Measurements from ENCODE around the gene FAM131B.
"Not testable (repeated sequence)": the region's sequence is repeated elsewhere in the genome, so short reads cannot be mapped to it uniquely, and the experiment has no call there.

Gene FAM131B

GRCh38 chr7:143394777-143395176 is 32.3 kb upstream of the FAM131B start:
- no peak for DNase-seq (ENCODE audit: low read depth)

- DNase-seq (ENCODE audit: low read depth), result no peak
Measured at GRCh38 chr7:143394068-143394467, 31.6 kb upstream of the FAM131B start.

GRCh38 chr7:143393267-143394041 is 30.9 kb upstream of the FAM131B start:
- no peak for DNase-seq (ENCODE audit: low read depth)

GRCh38 chr7:143392875-143393266 is 30.4 kb upstream of the FAM131B start:
- no peak for DNase-seq (ENCODE audit: low read depth)

- DNase-seq (ENCODE audit: low read depth), result not testable (repeated sequence)
Measured at GRCh38 chr7:143392427-143392826, 29.9 kb upstream of the FAM131B start.

GRCh38 chr7:143391462-143392404 is 29.2 kb upstream of the FAM131B start:
- DNase-seq (ENCODE audit: low read depth), result no peak

- DNase-seq (ENCODE audit: low read depth), result no peak
Measured at GRCh38 chr7:143390773-143391317, 28.3 kb upstream of the FAM131B start.

- no peak for DNase-seq (ENCODE audit: low read depth)
Measured at GRCh38 chr7:143390104-143390772, 27.7 kb upstream of the FAM131B start.

- no peak for DNase-seq (ENCODE audit: low read depth)
Measured at GRCh38 chr7:143389316-143390103, 27.0 kb upstream of the FAM131B start.

- no peak for DNase-seq (ENCODE audit: low read depth)
Measured at GRCh38 chr7:143388491-143389101, 26.1 kb upstream of the FAM131B start.

GRCh38 chr7:143388051-143388450 is 25.5 kb upstream of the FAM131B start:
- no peak for DNase-seq (ENCODE audit: low read depth)

- DNase-seq (ENCODE audit: low read depth), result no peak
Measured at GRCh38 chr7:143387156-143387975, 24.9 kb upstream of the FAM131B start.

- DNase-seq (ENCODE audit: low read depth), result no peak
Measured at GRCh38 chr7:143385891-143386781, 23.6 kb upstream of the FAM131B start.

- DNase-seq (ENCODE audit: low read depth), result no peak
Measured at GRCh38 chr7:143384661-143385631, 22.4 kb upstream of the FAM131B start.

GRCh38 chr7:143384148-143384547 is 21.6 kb upstream of the FAM131B start:
- DNase-seq (ENCODE audit: low read depth), result no peak

GRCh38 chr7:143383642-143383957 is 21.1 kb upstream of the FAM131B start:
- no peak for DNase-seq (ENCODE audit: low read depth)

GRCh38 chr7:143382791-143383641 is 20.5 kb upstream of the FAM131B start:
- no peak for DNase-seq (ENCODE audit: low read depth)

Measured in activated gamma-delta T cell treated with anti-CD3 and anti-CD28 coated beads, Interleukin-2, amount 50 U/mL, for 16 hours (primary cell).